GM12878 (cell line): ENCODE measurements around the gene RNASE2. TPM values are rescaled to one million over a fixed set of nuclear protein-coding genes. Genes with fewer than 3 reads are reported as not detected.

Source experiments
- ATAC-seq: fragments of 200-7000 bp; cut with Tn5 transposase; 3 replicates; pipeline ENCODE4 v1.9.1; 2020; ENCODE audit warnings: mild to moderate bottlenecking, moderate library complexity
- BruUV-seq: library from RNA; stranded (reverse); fragments of 400-500 nt; replicated peaks from 2 replicates; lab custom pipeline; 2021; lab: Mats Ljungman, UMichigan
- CTCF ChIA-PET: fragments of 300-600 bp; sonication (Branson Sonifier 250); formaldehyde crosslinking; extraction: SDS; loops from one replicate; lab custom pipeline; 2021; ENCODE audit warnings: inconsistent platforms; lab: Yijun Ruan, JAX
- POLR2A ChIA-PET: fragments of 350-600 bp; formaldehyde crosslinking; extraction: SDS; loops from one replicate; lab custom pipeline; 2021; ENCODE audit warnings: inconsistent platforms; lab: Charles Lee
- RAD21 ChIA-PET: fragments of 300-600 bp; sonication (Branson Sonifier 250); formaldehyde crosslinking; loops from one replicate; lab custom pipeline; 2023; ENCODE audit warnings: antibody characterized with exemption; ENCODE audit not compliant: unreplicated experiment; lab: Charles Lee
- SMC1A ChIA-PET: fragments of 300-600 bp; sonication (Branson Sonifier 250); formaldehyde crosslinking; loops from one replicate; lab custom pipeline; 2023; ENCODE audit not compliant: unreplicated experiment, uncharacterized antibody; lab: Charles Lee
- DNase-seq: peaks from one replicate; pipeline ENCODE4 v3.0.0-alpha.2; 2011; ENCODE audit warnings: low read depth, low spot score
- FAIRE-seq: peaks from 3 replicates; lab custom pipeline; 2011; peaks lifted over from hg19 to GRCh38; lab: Jason Lieb, UNC
- H2AFZ ChIP-seq: 2 replicates; pipeline ENCODE4 v1.6.0; 2011; ENCODE audit warnings: low read depth, low read length, control low read depth; ENCODE audit not compliant: control insufficient read depth
- H3K27ac ChIP-seq: 2 replicates; pipeline ENCODE4 v1.5.1; 2011; ENCODE audit warnings: control low read depth; ENCODE audit not compliant: control insufficient read depth, insufficient read depth
- H3K27me3 ChIP-seq, 2 experiments: replicated peaks in 1 of 2; 2 replicates each; pipeline versions ENCODE4 v1.6.0 to v1.6.1; 2011; ENCODE audit warnings: low read length in 1 of 2; ENCODE audit not compliant: control insufficient read depth in 2 of 2, insufficient read depth in 2 of 2
- H3K36me3 ChIP-seq, 2 experiments: 2 replicates each; pipeline ENCODE4 v1.5.1; 2011; ENCODE audit warnings: low read length in 1 of 2; ENCODE audit not compliant: control insufficient read depth in 2 of 2, insufficient read depth in 2 of 2
- H3K4me1 ChIP-seq: 2 replicates; pipeline ENCODE4 v1.6.1; 2011; ENCODE audit warnings: mild to moderate bottlenecking, low read length, moderate library complexity, mixed read lengths; ENCODE audit not compliant: control insufficient read depth, insufficient read depth
- H3K4me2 ChIP-seq: 2 replicates; pipeline ENCODE4 v1.6.0; 2011; ENCODE audit warnings: control low read depth; ENCODE audit not compliant: control insufficient read depth, insufficient read depth
- H3K4me3 ChIP-seq: fragments of 200-600 bp; sonication (generic); 2 replicates; pipeline ENCODE4 v1.5.1; 2016
- H3K79me2 ChIP-seq: 2 replicates; pipeline ENCODE4 v1.6.0; 2011; ENCODE audit warnings: low read length; ENCODE audit not compliant: control insufficient read depth, insufficient read depth
- H3K9ac ChIP-seq: 2 replicates; pipeline ENCODE4 v1.8.0; 2011; ENCODE audit warnings: low read length, control low read depth, mixed read lengths; ENCODE audit not compliant: control insufficient read depth, insufficient read depth
- H3K9me3 ChIP-seq: replicated peaks from 3 replicates; pipeline ENCODE4 v1.5.1; 2011; ENCODE audit warnings: mild to moderate bottlenecking, low read length; ENCODE audit not compliant: control insufficient read depth, insufficient read depth
- H4K20me1 ChIP-seq: 2 replicates; pipeline ENCODE4 v1.6.0; 2011; ENCODE audit not compliant: control insufficient read depth, insufficient read depth
- BHLHE40 ChIP-seq, 2 experiments: fragments of 450-650 bp in 1 of 2; IDR thresholded peaks; 2 replicates each; pipeline ENCODE4 v1.6.1; 2011 to 2017; ENCODE audit warnings: low read depth in 2 of 2, borderline replicate concordance in 1 of 2, improper control_type of control experiment in 1 of 2, low read length in 1 of 2, mild to moderate bottlenecking in 1 of 2
- CBFB ChIP-seq: IDR thresholded peaks from 2 replicates; pipeline ENCODE4 v1.6.1; 2016; ENCODE audit warnings: antibody characterized with exemption, low read depth
- IKZF1 ChIP-seq: fragments of 450-650 bp; conservative IDR thresholded peaks from 2 replicates; pipeline ENCODE4 v1.6.1; 2017; ENCODE audit warnings: antibody characterized with exemption, mild to moderate bottlenecking
- IKZF2 ChIP-seq, 2 experiments: fragments of 450-650 bp; IDR thresholded peaks; 2 replicates each; pipeline ENCODE4 v1.6.1; 2017; ENCODE audit warnings: mild to moderate bottlenecking in 2 of 2, moderate library complexity in 2 of 2
- JUND ChIP-seq: IDR thresholded peaks from 2 replicates; pipeline ENCODE4 v1.6.1; 2012; ENCODE audit warnings: low read depth, mild to moderate bottlenecking, low read length, improper control_type of control experiment, moderate library complexity
- RAD21 ChIP-seq: IDR thresholded peaks from 2 replicates; pipeline ENCODE4 v1.6.1; 2011; ENCODE audit warnings: mild to moderate bottlenecking, low read depth, low read length, moderate library complexity; ENCODE audit not compliant: insufficient read depth
- SIN3A ChIP-seq: IDR thresholded peaks from 2 replicates; pipeline ENCODE4 v1.6.1; 2012; ENCODE audit warnings: low read depth, low read length, improper control_type of control experiment
- SMC3 ChIP-seq: IDR thresholded peaks from 2 replicates; pipeline ENCODE4 v1.6.1; 2011; ENCODE audit warnings: low read length, improper control_type of control experiment, borderline replicate concordance
- SREBF1 ChIP-seq: IDR thresholded peaks from 2 replicates; pipeline ENCODE4 v1.6.1; 2012; ENCODE audit warnings: mild to moderate bottlenecking, low read length
- STAT3 ChIP-seq: IDR thresholded peaks from 2 replicates; pipeline ENCODE4 v1.6.1; 2011; ENCODE audit warnings: low read depth, low read length, improper control_type of control experiment
- YY1 ChIP-seq: IDR thresholded peaks from 2 replicates; pipeline ENCODE4 v1.6.1; 2011; ENCODE audit warnings: low read depth, mild to moderate bottlenecking, low read length
- ZBTB33 ChIP-seq: fragments of 450-650 bp; IDR thresholded peaks from 2 replicates; pipeline ENCODE4 v1.6.1; 2017; ENCODE audit warnings: mild to moderate bottlenecking
- WGBS: methylation state at CpG from one replicate; pipeline ENCODE4 v1.1.6; 2016; ENCODE audit warnings: low lambda C conversion rate; ENCODE audit not compliant: insufficient replicate concordance, insufficient coverage; ENCODE audit errors: missing lambda C conversion rate; 5-methylcytosine and 5-hydroxymethylcytosine counted together
- in situ Hi-C: fragments of 300-500 bp; cut with MboI; formaldehyde crosslinking; loops from 9 replicates; pipeline ENCODE4 v1.14.3; 2018; ENCODE audit warnings: mixed read lengths
- intact Hi-C: fragments of 100-400 bp; cut with micrococcal nuclease; formaldehyde crosslinking; loops from one replicate; pipeline ENCODE4 v1.14.2; 2022; ENCODE audit not compliant: unreplicated experiment
- polyA plus RNA-seq, 11 experiments: library from polyadenylated mRNA; depleted of rRNA in 4 of 11; unstranded in 6 of 11; stranded (reverse) in 5 of 11; fragments of >200 nt; fragmentation: Nextera tagmentation in 4 of 11; fragmentation: Illumina TruSeq in 1 of 11; extraction: Ambion mirVana in 4 of 11; extraction: Trizol in 1 of 11; gene quantifications; 1 replicate in 1 of 11; 2 replicates in 10 of 11; pipeline versions ENCODE4 v1.2.1 to v1.2.3, GENCODE V29; 2011 to 2016; ENCODE audit warnings: inconsistent platforms in 2 of 11, missing spikeins in 2 of 11, low read depth in 1 of 11
- total RNA-seq, 4 experiments: library from RNA; depleted of rRNA in 3 of 4; stranded (reverse); fragments of >200 nt in 3 of 4; fragmentation: Illumina TruSeq in 1 of 4; extraction: Trizol in 1 of 4; gene quantifications; 2 replicates each; pipeline versions ENCODE4 v1.2.1 to v1.2.3, GENCODE V29; 2013 to 2021
- TF ChIP-seq, protein P1 (sequence below): fragments of 450-650 bp; IDR thresholded peaks from 2 replicates; pipeline ENCODE4 v1.6.1; 2018; ENCODE audit warnings: borderline replicate concordance, mild to moderate bottlenecking; ENCODE audit not compliant: partially characterized antibody
- TF ChIP-seq, protein P2 (sequence below): IDR thresholded peaks from 2 replicates; pipeline ENCODE4 v1.6.1; 2012; ENCODE audit warnings: low read depth, low read length, improper control_type of control experiment

RNASE2 gene
- total and polyA plus RNA-seq, 10 of the 15 experiments (the other 5 are each of a cell fraction or from before 2014, with no cell fraction given) = not detected

DNA sequence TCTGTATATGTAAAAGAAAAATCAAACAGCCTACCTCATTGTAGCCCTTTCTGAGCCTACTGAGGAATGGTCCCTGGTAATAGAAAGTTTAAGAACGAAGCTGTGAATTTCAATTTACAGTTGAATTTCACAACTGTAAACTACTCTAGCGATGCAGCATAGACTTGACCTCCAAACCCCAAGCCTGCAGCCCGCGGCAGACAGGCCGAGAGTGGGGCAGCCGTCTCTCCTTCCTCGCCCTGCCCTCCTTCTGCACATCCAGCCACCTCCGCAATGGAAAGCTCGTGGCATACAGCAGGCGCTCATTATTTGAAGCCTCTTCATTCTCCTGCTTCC lies 15.3 kb downstream of the RNASE2 start (continued):
- TF ChIP-seq, protein P1, sequence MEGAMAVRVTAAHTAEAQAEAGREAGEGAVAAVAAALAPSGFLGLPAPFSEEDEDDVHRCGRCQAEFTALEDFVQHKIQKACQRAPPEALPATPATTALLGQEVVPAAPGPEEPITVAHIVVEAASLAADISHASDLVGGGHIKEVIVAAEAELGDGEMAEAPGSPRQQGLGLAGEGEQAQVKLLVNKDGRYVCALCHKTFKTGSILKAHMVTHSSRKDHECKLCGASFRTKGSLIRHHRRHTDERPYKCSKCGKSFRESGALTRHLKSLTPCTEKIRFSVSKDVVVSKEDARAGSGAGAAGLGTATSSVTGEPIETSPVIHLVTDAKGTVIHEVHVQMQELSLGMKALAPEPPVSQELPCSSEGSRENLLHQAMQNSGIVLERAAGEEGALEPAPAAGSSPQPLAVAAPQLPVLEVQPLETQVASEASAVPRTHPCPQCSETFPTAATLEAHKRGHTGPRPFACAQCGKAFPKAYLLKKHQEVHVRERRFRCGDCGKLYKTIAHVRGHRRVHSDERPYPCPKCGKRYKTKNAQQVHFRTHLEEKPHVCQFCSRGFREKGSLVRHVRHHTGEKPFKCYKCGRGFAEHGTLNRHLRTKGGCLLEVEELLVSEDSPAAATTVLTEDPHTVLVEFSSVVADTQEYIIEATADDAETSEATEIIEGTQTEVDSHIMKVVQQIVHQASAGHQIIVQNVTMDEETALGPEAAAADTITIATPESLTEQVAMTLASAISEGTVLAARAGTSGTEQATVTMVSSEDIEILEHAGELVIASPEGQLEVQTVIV = no peak
- TF ChIP-seq STAT3 = no peak

DNA sequence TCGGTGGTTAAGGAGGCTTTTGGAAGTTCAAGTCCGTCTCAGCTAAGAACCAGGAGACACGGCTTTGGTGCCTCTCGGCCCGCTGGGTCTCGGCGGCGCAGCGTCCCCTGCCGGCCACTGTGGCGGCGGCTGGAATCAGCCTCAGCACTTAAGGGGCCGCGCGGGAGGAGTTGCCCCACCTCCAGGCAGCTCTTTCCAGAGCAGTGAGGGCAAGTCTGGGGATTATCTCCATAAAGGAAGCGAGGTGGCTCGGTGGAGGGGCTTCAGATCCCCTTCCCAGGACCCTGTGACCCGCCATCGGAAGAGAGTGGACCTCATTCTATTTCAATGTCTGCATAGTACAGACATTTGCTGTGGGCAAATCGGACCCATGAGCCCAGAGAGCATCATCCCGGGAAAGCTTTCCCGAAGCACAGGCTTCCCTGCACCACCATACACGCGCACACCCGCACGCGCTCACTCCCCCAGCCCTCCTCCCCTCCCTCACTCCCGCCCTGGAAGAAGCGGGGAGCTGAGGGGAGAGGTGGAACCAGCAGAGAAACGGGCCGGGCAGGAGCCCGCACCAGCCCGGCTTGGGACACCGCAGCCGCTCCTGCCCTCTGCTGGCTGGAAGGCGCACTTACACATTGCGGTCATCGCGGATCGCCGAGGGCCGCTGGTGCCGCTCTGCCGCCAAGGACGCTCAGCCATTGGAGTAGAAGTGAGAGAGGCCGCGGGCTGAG lies 15.9 kb downstream of the RNASE2 start:
- no TSS peak for BruUV-seq
- H4K20me1 ChIP-seq = no peaks in the 10 kb centered on the region
- FAIRE-seq = peak; percentile 82
- ChIA-PET POLR2A (no interaction called here), SMC1A (interaction anchor here (0.7 to 2.3 kb wide), 6 partner anchors 9 to 289 kb away, joined by 3 to 20 read pairs (median 4); no protein-coding TSS in a partner anchor), RAD21 (interaction anchor here (0.7 to 1.9 kb wide), 7 partner anchors 10 to 279 kb away, joined by 3 to 10 read pairs (median 3); no protein-coding TSS in a partner anchor), CTCF (interaction anchor here (0.5 to 5.2 kb wide), 33 partner anchors 8 to 585 kb away, joined by 3 to 61 read pairs (median 4); partner anchors contain the start of gene ARHGEF40)
- peak; percentile 9 for DNase-seq
- H3K27me3 ChIP-seq = no peaks in the 10 kb centered on the region; a peak in 1 of 4 replicates
- peak overlapping the region; percentile 60 for H3K4me3 ChIP-seq
- no peaks in the 10 kb centered on the region for H3K9me3 ChIP-seq
- peak overlapping the region; percentile 63 for H2AFZ ChIP-seq
- peak overlapping the region; percentile 71 for H3K4me2 ChIP-seq
- no peak overlapping the region; the same call in 1 of the 2 replicates for H3K9ac ChIP-seq
- in situ Hi-C loops (no loop called here), intact Hi-C loops (loop anchor here (1.0 to 2.0 kb wide), 2 partner anchors 112 to 274 kb away; no protein-coding TSS in a partner anchor)
- ATAC-seq = peak; percentile 98
- no peaks in the 10 kb centered on the region for H3K79me2 ChIP-seq
- no peak overlapping the region for H3K27ac ChIP-seq
- WGBS = 2% methylated on average over 47 of the region's 47 CpGs
- no peaks in the 10 kb centered on the region for H3K36me3 ChIP-seq
- H3K4me1 ChIP-seq = no peaks in the 10 kb centered on the region
- TF ChIP-seq SMC3 (peak; percentile 56; the same call in 1 of the 2 replicates), JUND (no peak), RAD21 (peak; percentile 49), CBFB (peak; percentile 76), ZBTB33 (no peak), SREBF1 (no peak), BHLHE40 (IDR thresholded peaks at IDR 0.05; ENCODE audit: borderline replicate concordance in 1 of 2, low read depth in 2 of 2, low read length in 1 of 2) (peak; percentile 35 to 69; a peak in 3 of 4 replicates), SIN3A (no peak), IKZF1 (peak; percentile 39; the same call in 1 of the 2 replicates), IKZF2 (IDR thresholded peaks at IDR 0.05) (peak; percentile 9 to 25; a peak in 1 of 4 replicates), YY1 (peak; percentile 55; the same call in 1 of the 2 replicates)
- TF ChIP-seq, protein P2, sequence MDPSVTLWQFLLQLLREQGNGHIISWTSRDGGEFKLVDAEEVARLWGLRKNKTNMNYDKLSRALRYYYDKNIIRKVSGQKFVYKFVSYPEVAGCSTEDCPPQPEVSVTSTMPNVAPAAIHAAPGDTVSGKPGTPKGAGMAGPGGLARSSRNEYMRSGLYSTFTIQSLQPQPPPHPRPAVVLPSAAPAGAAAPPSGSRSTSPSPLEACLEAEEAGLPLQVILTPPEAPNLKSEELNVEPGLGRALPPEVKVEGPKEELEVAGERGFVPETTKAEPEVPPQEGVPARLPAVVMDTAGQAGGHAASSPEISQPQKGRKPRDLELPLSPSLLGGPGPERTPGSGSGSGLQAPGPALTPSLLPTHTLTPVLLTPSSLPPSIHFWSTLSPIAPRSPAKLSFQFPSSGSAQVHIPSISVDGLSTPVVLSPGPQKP = no peak
